SHP77 treated with DMSO at 0.1 percent for 48 hours (cell line): Measurements from ENCODE around the gene NEO1.
A peak's percentile ranks its signal among the peaks of the same experiment; 100 is the strongest.

Experiments
- DNase-seq: peaks from one replicate; lab custom pipeline; 2025; lab: John Stamatoyannopoulos, UW

NEO1 gene

DNA sequence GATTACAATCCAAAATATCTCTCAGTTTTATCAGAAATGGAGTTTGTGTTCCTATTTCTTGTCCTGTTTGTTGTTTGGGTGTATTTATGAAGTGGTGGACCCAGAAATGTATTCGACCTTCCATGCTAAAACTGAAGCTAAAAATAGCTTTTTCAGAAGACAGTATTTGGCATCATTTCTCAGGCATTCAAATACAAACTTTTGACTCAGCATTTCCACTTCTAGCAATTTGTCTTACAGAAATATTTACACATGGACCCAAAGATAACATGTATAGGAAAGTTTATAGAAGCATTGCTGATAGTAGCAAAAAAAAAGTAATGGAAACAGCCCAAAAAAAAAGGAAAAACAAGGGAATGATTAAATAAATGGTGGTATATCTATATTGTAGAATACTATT, 160.2 kb downstream of the NEO1 start:
- no peak for DNase-seq

GRCh38 chr15:73221450-73221849, 169.2 kb downstream of the NEO1 start:
- peak; percentile 55 for DNase-seq

- no peak for DNase-seq
Measured at GRCh38 chr15:73225358-73226015, 173.2 kb downstream of the NEO1 start.

DNA sequence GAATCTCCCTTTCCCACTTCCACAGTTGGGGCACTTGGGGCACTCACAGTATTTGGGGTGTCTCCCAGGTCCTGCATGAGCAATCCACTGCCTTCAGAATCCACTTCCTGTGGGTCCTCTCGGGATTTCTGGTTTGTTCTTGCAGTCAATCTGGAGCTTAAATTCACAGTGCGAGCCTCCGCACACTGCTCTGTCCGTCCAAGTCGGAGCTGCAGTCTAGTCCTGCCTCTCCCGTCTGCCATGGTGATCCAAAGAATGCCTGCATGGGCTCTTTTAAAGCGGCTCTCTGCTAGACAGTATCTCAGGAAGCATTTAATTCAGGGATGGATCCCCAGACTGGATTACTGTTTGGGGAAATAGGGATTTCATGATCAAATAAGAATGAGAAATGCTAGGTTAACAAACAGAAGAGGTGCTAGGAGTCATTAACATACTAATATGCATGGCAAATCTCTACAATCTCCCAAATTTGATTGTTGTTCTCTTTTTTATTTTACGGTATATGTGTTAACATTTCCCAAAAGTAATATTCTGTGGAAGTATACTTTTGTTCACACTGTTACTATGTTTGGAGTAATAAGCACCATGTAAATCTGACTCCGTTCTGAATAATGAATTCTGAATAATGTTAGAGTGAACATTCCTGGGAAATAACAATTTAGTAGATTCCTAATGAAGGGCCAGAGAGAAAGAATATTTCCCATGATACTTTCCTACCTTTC, 174.0 kb downstream of the NEO1 start:
- DNase-seq = no peak

- no peak for DNase-seq
Measured at GRCh38 chr15:73227433-73228056, 175.3 kb downstream of the NEO1 start.

DNA sequence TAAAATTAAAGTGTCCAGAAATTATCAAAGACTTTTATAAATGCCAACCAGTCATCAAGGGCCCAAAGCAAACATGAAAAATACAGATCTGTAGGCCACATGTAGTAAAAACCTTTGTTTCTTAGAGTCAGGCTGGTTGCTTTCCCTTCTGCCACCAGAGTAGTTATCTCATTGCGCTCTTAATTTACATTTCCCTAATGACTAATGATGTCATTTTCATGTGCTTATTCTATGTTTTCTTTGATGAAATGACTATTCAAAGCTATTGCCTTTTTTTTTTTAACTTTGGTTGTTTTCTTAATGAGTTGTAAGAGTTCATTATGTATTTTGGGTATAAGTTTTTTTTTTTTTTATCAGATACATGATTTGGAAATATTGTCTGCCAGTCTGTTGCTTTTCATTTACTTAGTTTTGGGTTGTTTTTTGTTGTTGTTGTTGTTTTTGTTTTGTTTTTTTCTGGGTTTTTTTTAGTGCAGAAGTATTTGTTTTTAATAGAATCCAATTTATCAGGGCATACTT, 175.9 kb downstream of the NEO1 start:
- no peak for DNase-seq

GRCh38 chr15:73231661-73232419, 179.6 kb downstream of the NEO1 start:
- DNase-seq = no peak

DNA sequence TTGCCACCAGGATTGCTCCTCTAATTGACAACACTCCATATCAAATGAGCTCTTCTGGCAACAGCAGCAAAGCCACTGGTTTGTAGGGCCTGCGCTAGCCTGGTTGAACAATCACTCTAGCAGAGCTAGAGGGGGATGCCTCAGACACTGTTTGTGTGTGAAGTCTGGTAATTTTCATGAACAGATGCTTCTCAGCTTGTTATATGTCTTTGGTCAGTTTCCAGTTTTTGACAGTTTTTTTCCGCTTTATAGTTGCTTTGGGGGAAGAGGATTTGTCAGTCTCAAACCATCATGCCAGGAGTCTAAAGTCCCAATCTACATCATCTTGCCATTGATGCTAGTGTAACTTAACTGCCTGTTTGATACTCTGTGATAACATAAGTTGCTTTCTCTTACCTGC, 180.5 kb downstream of the NEO1 start:
- no peak for DNase-seq

GRCh38 chr15:73233623-73234022, 181.4 kb downstream of the NEO1 start:
- DNase-seq = no peak

- DNase-seq = no peak
Measured at GRCh38 chr15:73237910-73238309, 185.6 kb downstream of the NEO1 start.

- DNase-seq = no peak
Measured at GRCh38 chr15:73239564-73240215, 187.4 kb downstream of the NEO1 start.

DNA sequence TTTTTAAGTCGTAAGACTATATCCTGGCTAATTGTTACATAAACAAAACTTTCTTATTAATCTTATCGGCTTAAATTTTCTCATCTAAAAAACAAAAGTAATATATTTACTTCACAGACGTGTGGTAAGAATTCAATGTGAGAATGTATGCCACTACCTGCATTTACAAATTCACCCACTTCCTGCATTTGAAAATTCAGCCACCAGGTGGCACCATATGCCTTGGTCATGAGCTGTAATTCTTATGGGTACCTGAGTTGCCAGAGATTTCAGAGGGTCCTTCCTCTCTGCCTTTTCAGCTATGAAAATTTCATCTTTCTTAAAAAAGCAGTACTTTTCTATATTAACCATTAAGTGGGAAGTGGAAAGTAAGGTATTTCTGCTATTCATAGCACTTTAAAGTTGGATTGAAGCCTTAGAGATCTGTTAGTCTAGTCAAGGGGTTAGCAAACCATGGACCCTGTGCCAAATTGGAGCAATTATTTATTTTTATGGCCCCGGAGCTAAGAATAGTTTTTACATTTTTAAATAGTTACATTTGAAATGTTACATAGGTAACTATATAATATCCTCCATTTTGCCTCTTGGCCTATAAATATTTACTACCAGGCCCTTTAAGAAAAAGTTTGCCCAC, 188.7 kb downstream of the NEO1 start:
- peak; percentile 22 for DNase-seq

- DNase-seq = no peak
Measured at GRCh38 chr15:73244333-73244732, 192.1 kb downstream of the NEO1 start.

DNA sequence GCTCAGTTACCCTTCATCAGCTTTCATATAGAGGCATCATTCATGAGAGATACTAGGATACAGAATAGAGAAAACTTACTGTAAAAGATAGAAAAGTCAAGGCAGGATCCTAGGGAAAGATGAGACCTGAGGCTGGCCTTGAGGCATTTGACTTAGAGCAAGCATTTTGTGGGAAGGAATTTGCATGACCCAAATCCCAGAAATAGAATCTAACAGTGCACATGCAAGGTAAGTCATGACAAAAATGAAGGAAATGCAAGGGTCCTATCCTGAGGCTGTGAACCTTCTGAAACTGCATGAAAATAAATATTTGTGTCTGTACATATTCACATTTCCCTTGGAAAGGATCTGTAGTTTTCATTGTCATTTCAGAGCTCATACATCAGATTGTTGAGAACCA, 194.2 kb downstream of the NEO1 start:
- no peak for DNase-seq

GRCh38 chr15:73246898-73247297, 194.6 kb downstream of the NEO1 start:
- no peak for DNase-seq

DNA sequence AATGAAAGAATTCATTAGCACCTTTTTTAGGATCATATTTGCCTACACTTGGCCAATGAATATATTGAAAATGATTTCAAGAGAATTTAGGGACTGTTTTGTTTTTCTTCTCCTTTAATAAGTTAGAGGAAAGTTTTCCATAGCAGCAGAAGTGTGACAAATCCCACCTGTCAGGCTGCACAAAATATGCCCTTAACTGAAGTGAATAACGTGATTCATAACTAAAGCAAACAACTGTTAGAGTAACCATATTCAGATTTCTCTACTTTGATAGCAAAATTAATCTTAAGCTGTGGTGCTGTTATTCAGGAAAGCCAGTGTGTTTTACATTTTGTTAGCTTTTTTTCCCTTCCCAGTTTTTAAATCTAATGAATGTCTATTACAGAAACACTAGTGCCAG, 195.1 kb downstream of the NEO1 start:
- DNase-seq = no peak

DNA sequence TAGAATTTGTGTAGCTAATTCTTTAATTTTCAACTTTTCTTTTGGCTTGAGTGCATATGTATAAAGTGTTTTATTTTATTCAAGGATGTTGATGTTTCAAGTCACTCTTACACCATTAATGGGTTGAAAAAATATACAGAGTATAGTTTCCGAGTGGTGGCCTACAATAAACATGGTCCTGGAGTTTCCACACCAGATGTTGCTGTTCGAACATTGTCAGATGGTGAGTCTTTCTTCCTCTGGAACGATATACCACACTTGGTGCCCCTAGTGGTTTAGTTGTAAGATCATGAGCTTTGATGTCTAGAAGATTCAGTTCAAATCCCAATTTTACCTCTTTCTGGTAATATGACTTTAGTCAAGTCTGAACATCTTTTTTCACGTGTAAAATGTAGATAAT, 197.2 kb downstream of the NEO1 start:
- no peak for DNase-seq

DNA sequence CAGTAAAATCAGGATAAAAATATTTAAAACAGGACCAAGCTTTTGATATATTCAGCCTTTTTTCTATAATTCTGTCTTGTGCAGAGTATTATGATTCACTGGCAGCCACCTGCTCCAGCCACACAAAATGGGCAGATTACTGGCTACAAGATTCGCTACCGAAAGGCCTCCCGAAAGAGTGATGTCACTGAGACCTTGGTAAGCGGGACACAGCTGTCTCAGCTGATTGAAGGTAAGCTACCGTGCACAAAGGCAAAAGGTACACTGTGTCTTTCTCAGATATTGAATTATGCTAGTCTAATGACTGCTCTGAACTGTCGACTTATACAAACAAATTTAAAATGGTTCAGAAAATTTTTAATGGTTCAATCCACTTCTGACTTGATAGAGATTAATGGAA, 202.3 kb downstream of the NEO1 start:
- no peak for DNase-seq

DNA sequence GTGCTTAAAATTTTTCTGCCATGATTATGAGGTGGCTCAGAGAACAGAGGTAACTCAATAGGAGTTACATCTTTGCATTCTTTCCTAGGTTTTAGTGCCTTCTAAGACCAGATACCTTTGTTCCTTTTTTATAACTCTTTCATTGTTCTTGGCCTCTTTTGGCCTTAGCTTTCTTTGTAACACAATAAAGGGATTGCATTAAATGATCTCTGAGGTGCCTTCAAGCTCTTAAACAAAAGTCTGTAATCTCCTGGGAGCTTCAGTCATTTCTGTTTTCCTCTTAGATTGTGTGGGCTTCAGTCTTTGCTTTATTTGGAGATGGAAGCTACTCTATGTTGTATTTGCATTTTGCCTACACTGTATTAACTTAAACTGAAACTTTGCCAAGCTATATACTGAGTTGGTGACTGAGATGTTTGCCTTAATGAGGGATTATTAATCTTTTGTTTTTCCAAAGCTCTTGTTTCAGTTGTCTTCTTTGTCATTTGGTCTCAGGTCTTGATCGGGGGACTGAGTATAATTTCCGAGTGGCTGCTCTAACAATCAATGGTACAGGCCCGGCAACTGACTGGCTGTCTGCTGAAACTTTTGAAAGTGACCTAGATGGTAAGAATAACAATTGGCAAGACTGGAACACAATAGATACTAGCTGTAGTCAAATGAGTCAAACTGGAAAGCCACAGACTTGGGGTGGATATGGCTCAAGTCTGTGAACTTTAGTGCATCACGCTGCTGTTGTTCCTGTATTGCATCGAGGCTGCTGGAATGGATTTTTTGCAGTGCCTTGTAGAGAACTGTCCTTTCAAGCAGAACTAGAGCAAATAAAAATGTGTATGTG, 206.2 kb downstream of the NEO1 start:
- no peak for DNase-seq

GRCh38 chr15:73264881-73265280, 212.6 kb downstream of the NEO1 start:
- peak; percentile 48 for DNase-seq
